PC-3 (cell line): ENCODE measurements around the gene AMT. TPM values are rescaled to one million over a fixed set of nuclear protein-coding genes. Genes with fewer than 3 reads are reported as not detected.

ENCODE experiments used
- ATAC-seq: fragments of 200-7000 bp; cut with Tn5 transposase; 2 replicates; pipeline ENCODE4 v1.9.1; 2020; ENCODE audit warnings: mild to moderate bottlenecking, moderate library complexity
- Bru-seq: library from RNA; stranded (reverse); fragments of 400-500 nt; gene quantifications from one replicate; lab custom pipeline; 2021; lab: Mats Ljungman, UMichigan
- BruChase-seq, 2 experiments: library from RNA; stranded (reverse); fragments of 400-500 nt; gene quantifications; one replicate each; lab custom pipeline; 2021; lab: Mats Ljungman, UMichigan
- BruUV-seq: library from RNA; stranded (reverse); fragments of 400-500 nt; replicated peaks from 2 replicates; lab custom pipeline; 2021; lab: Mats Ljungman, UMichigan
- CTCF ChIA-PET: fragments of 300-600 bp; sonication (Branson Sonifier 250); formaldehyde crosslinking; loops from one replicate; lab custom pipeline; 2022; ENCODE audit warnings: antibody characterized with exemption; lab: Charles Lee
- POLR2A ChIA-PET: fragments of 300-600 bp; sonication (Branson Sonifier 250); formaldehyde crosslinking; loops from one replicate; lab custom pipeline; 2022; ENCODE audit warnings: antibody characterized with exemption; ENCODE audit not compliant: unreplicated experiment; lab: Charles Lee
- DNase-seq: peaks from one replicate; pipeline ENCODE4 v3.0.0-alpha.2; 2015
- H2AFZ ChIP-seq: fragments of 300-600 bp; sonication (generic); 2 replicates; pipeline ENCODE4 v1.6.0; 2016; ENCODE audit warnings: antibody characterized with exemption, low read length
- H3F3A ChIP-seq: fragments of 300-600 bp; sonication (generic); one replicate; pipeline ENCODE4 v1.6.0; 2017; ENCODE audit warnings: antibody characterized with exemption, low read length, control low read depth, mild to moderate bottlenecking; ENCODE audit not compliant: unreplicated experiment
- H3K27ac ChIP-seq: fragments of 300-600 bp; sonication (generic); 2 replicates; pipeline ENCODE4 v1.5.1; 2016; ENCODE audit warnings: mild to moderate bottlenecking, low read length
- H3K27me3 ChIP-seq: fragments of 300-600 bp; sonication (generic); 2 replicates; pipeline ENCODE4 v1.6.1; 2016; ENCODE audit warnings: low read length, mixed read lengths
- H3K36me3 ChIP-seq: fragments of 300-600 bp; sonication (generic); 2 replicates; pipeline ENCODE4 v1.6.1; 2016; ENCODE audit warnings: low read depth, mixed run types, low read length, mixed read lengths
- H3K4me1 ChIP-seq: fragments of 300-600 bp; sonication (generic); 2 replicates; pipeline ENCODE4 v1.5.1; 2016; ENCODE audit warnings: low read length; ENCODE audit not compliant: insufficient read depth
- H3K4me2 ChIP-seq: fragments of 300-600 bp; sonication (generic); 2 replicates; pipeline ENCODE4 v1.6.0; 2016; ENCODE audit warnings: low read length
- H3K4me3 ChIP-seq: fragments of 300-600 bp; sonication (generic); 2 replicates; pipeline ENCODE4 v1.5.1; 2016; ENCODE audit warnings: mild to moderate bottlenecking, low read length, mixed read lengths
- H3K79me2 ChIP-seq: fragments of 300-600 bp; sonication (generic); 2 replicates; pipeline ENCODE4 v1.6.1; 2017; ENCODE audit warnings: low read length, mixed read lengths
- H3K9ac ChIP-seq: fragments of 300-600 bp; sonication (generic); 2 replicates; pipeline ENCODE4 v1.6.0; 2016; ENCODE audit warnings: mild to moderate bottlenecking, low read length
- H3K9me2 ChIP-seq: fragments of 300-600 bp; sonication (generic); replicated peaks from 2 replicates; pipeline ENCODE4 v1.6.1; 2016; ENCODE audit warnings: mixed run types, low read length, mixed read lengths
- H3K9me3 ChIP-seq: fragments of 300-600 bp; sonication (generic); 2 replicates; pipeline ENCODE4 v1.6.1; 2016; ENCODE audit warnings: low read length, mixed read lengths
- H4K20me1 ChIP-seq: fragments of 300-600 bp; sonication (generic); 2 replicates; pipeline ENCODE4 v1.6.1; 2016; ENCODE audit warnings: low read length, mixed read lengths
- EZH2 ChIP-seq: fragments of 300-600 bp; sonication (generic); IDR thresholded peaks from one replicate; pipeline ENCODE4 v1.6.1; 2017; ENCODE audit warnings: antibody characterized with exemption, mild to moderate bottlenecking, low read length; ENCODE audit not compliant: unreplicated experiment
- EZH2phosphoT487 ChIP-seq: fragments of 300-600 bp; sonication (generic); IDR thresholded peaks from 2 replicates; pipeline ENCODE4 v1.6.1; 2018; ENCODE audit warnings: mild to moderate bottlenecking, antibody characterized with exemption, low read length, borderline replicate concordance
- intact Hi-C: fragments of 100-400 bp; cut with micrococcal nuclease; formaldehyde crosslinking; loops from 2 replicates; pipeline ENCODE4 v1.9.0; 2023
- long read RNA-seq: library from polyadenylated mRNA; unstranded; transcript quantifications from one replicate; pipeline ENCODE4 v2.0.0, GENCODE V29; 2021; ENCODE audit not compliant: unreplicated experiment
- total RNA-seq: library from RNA; depleted of rRNA; stranded (reverse); fragments of >200 nt; gene quantifications from 2 replicates; pipeline ENCODE4 v1.2.3, GENCODE V29; 2014; rRNA removed
- TF ChIP-seq, protein P1 (sequence below): fragments of 300-600 bp; sonication (generic); conservative IDR thresholded peaks from 2 replicates; pipeline ENCODE4 v1.5.1; 2017; ENCODE audit warnings: antibody characterized with exemption, low read depth, mild to moderate bottlenecking, low read length

AMT gene, protein sequence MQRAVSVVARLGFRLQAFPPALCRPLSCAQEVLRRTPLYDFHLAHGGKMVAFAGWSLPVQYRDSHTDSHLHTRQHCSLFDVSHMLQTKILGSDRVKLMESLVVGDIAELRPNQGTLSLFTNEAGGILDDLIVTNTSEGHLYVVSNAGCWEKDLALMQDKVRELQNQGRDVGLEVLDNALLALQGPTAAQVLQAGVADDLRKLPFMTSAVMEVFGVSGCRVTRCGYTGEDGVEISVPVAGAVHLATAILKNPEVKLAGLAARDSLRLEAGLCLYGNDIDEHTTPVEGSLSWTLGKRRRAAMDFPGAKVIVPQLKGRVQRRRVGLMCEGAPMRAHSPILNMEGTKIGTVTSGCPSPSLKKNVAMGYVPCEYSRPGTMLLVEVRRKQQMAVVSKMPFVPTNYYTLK
- 1.6 and 1.8 TPM in 2 replicates for total RNA-seq
- percentile 47 among the genes with signal in this experiment for Bru-seq, nascent RNA
- BruChase-seq, experiment 1, labeled RNA remaining after a 6-hour chase: percentile 64 among the genes with signal in this experiment
- BruChase-seq, experiment 2, labeled RNA remaining after a 2-hour chase: percentile 62 among the genes with signal in this experiment
- long read RNA-seq, transcript AMT-217 (1 exons, 3,780 nt): major isoform, 6 of 19 reads
- long read RNA-seq, partial matches to known transcripts: 2 of 19 reads
- long read RNA-seq, other reads (novel, unspliced or antisense): 4 of 19 reads

DNA sequence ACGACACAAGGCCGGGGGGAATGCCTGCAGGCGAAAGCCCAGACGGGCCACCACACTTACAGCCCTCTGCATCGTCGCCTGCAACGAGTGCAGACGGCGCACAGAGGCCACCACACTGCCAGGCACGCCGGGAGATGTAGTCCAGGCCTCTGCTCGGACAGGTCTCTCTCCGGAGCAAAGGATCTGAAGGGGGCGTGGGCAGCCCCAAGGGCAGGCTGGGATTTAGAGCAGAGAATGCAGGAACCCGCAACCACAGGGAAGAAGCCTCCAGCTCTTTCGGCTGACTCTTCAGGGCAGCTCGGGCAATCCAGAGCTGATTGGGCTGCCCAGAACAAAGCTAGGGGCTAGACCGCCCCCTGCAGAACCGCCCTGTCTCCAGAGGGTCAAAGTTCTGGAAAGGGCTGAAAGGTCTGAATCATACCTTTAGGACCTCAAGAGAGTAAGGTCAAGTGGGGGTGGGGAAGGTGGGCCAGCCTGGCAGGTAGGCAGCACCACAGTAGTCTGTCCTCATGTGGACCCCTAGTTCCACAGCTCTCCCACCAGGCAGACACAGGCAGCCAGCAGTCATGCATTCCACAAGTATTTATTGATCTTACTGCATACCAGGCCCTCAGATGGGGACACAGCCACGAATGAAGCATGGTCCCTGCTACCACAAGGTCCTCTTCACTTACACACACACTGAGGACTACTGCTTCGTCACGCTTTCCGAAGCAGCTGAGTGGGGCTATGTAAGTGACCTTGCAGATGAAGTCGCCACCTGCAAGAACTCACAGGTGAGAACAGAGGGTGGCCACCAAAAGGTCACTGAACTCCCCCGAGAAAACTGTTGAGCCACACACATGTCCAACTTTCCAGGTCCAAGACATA lies at the start of gene AMT:
Gene AMT (minus strand): TSS at position 95 of the 870 bp plus-strand sequence. CDS start 23 bp downstream, at position 72.
- BruUV-seq: no TSS peak

DNA sequence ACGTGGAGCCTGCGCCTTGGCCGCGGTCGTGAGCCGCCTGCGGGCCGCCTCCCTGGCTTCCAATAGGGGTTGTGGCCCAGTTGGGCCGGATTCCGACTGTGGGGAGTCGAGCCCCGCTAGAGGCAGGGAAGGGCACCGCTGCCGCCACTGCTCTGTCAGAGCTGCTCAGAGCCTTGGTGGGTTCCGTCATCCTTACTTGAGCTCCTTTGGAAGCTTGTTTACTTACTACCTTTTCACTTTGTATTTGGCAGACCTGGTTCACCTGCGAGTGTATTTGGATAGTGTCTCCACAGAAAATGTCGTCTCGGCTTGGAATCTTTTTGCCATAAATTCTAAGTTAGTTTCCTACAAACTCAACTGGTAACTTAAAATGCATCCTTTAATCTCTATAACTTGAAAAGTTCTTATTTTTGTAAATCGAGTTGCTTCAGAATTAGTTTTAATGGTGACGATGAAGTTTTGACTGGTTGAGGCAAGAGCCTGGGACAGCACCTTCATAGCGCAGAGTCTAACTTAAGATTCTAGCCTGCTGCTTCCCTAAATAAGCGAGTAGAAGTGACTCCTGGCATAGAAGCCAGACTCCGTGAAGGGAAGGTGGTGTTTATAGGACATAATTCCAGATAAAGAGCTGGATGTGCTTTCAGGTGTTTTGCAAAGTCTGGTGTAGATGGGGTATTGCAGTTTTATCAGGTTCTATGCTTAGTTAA lies 48.6 kb upstream of the AMT start:
- peak; percentile 11 for ATAC-seq
- CTCF ChIA-PET: interaction anchor here (0.7 to 1.4 kb wide), 2 partner anchors 69 to 132 kb away, joined by 4 to 7 read pairs; no protein-coding TSS in a partner anchor
- H4K20me1 ChIP-seq: no peaks in the 10 kb centered on the region

More for the DNA sequence above, at the start of gene AMT:
- Histone ChIP-seq H3K4me1 (peaks cover 17% of the 10 kb centered on the region), H3K4me3 (no peak within 1 kb of the TSS), H4K20me1 (no peaks in the 10 kb centered on the region), H3K36me3 (no peaks in the 10 kb centered on the region), H2AFZ (no peak within 1 kb of the TSS), H3K4me2 (peak within 1 kb of the TSS; percentile 6; the same call in 1 of the 2 replicates), H3K27ac (peak within 1 kb of the TSS; percentile 70), H3F3A (peaks cover 6% of the 10 kb centered on the region), H3K79me2 (no peaks in the 10 kb centered on the region), H3K9ac (no peak within 1 kb of the TSS), H3K27me3 (no peaks in the 10 kb centered on the region), H3K9me3 (no peaks in the 10 kb centered on the region), H3K9me2 (no peaks in the 10 kb centered on the region)
- POLR2A ChIA-PET: no interaction called here
- CTCF ChIA-PET: no interaction called here
- intact Hi-C loops: no loop called here
- no peak for DNase-seq
- ATAC-seq: no peak
- TF ChIP-seq, protein P1, sequence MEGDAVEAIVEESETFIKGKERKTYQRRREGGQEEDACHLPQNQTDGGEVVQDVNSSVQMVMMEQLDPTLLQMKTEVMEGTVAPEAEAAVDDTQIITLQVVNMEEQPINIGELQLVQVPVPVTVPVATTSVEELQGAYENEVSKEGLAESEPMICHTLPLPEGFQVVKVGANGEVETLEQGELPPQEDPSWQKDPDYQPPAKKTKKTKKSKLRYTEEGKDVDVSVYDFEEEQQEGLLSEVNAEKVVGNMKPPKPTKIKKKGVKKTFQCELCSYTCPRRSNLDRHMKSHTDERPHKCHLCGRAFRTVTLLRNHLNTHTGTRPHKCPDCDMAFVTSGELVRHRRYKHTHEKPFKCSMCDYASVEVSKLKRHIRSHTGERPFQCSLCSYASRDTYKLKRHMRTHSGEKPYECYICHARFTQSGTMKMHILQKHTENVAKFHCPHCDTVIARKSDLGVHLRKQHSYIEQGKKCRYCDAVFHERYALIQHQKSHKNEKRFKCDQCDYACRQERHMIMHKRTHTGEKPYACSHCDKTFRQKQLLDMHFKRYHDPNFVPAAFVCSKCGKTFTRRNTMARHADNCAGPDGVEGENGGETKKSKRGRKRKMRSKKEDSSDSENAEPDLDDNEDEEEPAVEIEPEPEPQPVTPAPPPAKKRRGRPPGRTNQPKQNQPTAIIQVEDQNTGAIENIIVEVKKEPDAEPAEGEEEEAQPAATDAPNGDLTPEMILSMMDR: no peak
- TF ChIP-seq EZH2phosphoT487: no peak
- TF ChIP-seq EZH2: no peak

More for the DNA sequence above, 48.6 kb upstream of the AMT start:
- Histone ChIP-seq H3K9me2 (no peaks in the 10 kb centered on the region), H3F3A (peaks cover under 1% of the 10 kb centered on the region), H2AFZ (peak overlapping the region; percentile 78), H3K79me2 (peaks cover 50% of the 10 kb centered on the region), H3K4me1 (peaks cover 20% of the 10 kb centered on the region), H3K4me2 (peak overlapping the region; percentile 84), H3K27ac (peak overlapping the region; percentile 74), H3K9me3 (no peaks in the 10 kb centered on the region), H3K9ac (peak overlapping the region; percentile 78), H3K36me3 (no peaks in the 10 kb centered on the region), H3K27me3 (no peaks in the 10 kb centered on the region), H3K4me3 (peak overlapping the region; percentile 72)
- no peak for TF ChIP-seq EZH2phosphoT487
- no peak for TF ChIP-seq EZH2
- TF ChIP-seq, protein P1: no peak
- peak; percentile 17 for DNase-seq
- TSS peak; percentile 78 for BruUV-seq
- POLR2A ChIA-PET: interaction anchor here (0.6 to 1.3 kb wide), 3 partner anchors 29 to 59 kb away, joined by 4 to 13 read pairs (median 6); partner anchors contain the start of gene RHOA
- intact Hi-C loops: loop anchor here (1.0 to 10.0 kb wide), 3 partner anchors 54 to 201 kb away; partner anchors contain the start of genes APEH and TCTA
